Measurements from ENCODE around the gene HEPACAM2. TPM values are rescaled to one million over a fixed set of nuclear protein-coding genes. Genes with fewer than 3 reads are reported as not detected.

Gene HEPACAM2
- total RNA-seq, 1 experiment from 2014 or later, result not detected

DNA sequence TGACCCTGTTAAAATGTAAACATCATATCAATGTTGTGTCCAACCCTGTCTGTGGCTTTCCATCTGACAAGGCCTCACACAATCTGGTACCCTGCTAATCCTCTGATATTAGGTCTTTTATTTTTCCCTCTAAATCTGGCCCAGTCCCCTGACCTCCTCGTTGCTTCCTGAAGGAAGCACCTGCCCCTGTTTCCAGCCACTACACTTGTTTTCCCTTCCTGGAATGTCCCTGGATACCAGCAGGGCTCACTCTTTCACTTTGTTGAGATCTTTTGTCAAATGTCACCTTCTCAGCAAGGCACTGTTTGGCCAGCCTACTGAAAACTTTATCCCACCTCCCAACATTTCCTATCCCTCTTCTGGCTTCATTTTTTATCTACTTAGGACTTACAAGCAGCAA lies 80.2 kb downstream of the HEPACAM2 start:
- H3K27me3 Mint-ChIP-seq (ENCODE audit: low read depth), result no peaks in the 10 kb centered on the region; the same call in 1 of the 2 replicates
- DNase-seq (ENCODE audit: low spot score) (no peak), ATAC-seq (peak; percentile 64)
- CTCF ChIA-PET, result no interaction called here
- no peaks in the 10 kb centered on the region for H3K9me3 Mint-ChIP-seq
- peaks cover 7% of the 10 kb centered on the region; the same call in 1 of the 2 replicates for H3K4me1 Mint-ChIP-seq
- H3K27ac Mint-ChIP-seq, result no peak overlapping the region; the same call in 1 of the 2 replicates
- H3K36me3 Mint-ChIP-seq, result no peaks in the 10 kb centered on the region
- POLR2A ChIA-PET, result no interaction called here
- TF ChIP-seq, protein P1, sequence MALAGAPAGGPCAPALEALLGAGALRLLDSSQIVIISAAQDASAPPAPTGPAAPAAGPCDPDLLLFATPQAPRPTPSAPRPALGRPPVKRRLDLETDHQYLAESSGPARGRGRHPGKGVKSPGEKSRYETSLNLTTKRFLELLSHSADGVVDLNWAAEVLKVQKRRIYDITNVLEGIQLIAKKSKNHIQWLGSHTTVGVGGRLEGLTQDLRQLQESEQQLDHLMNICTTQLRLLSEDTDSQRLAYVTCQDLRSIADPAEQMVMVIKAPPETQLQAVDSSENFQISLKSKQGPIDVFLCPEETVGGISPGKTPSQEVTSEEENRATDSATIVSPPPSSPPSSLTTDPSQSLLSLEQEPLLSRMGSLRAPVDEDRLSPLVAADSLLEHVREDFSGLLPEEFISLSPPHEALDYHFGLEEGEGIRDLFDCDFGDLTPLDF (CRISPR knock-in tag; IDR thresholded peaks at IDR 0.05), result no peak
- no peak for TF ChIP-seq CREB1 (CRISPR knock-in tag; IDR thresholded peaks at IDR 0.05)
- no peak overlapping the region for H3K4me3 Mint-ChIP-seq

DNA sequence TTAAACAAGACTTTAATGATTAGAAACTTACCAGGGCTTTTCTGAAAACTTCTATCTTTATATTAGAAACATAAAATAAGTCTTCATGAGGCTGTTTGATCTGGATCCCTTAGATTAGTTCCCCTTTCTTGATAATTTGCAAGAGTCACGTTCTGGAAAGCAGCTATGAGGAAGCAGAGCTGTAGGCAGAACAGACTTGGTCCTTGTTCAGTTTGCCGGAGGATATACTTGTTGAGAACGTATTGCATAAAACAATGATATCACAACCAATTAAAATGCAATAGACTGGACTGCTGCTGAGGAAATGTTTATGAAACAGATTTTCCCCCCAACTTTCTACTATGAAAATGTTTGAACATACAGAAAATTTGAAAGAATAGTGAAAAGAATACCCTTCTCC lies 80.9 kb downstream of the HEPACAM2 start:
- H3K4me3 Mint-ChIP-seq, result no peak overlapping the region
- no peak for DNase-seq (ENCODE audit: low spot score)
- no peaks in the 10 kb centered on the region for H3K36me3 Mint-ChIP-seq
- no peak for TF ChIP-seq ZNF138 (CRISPR knock-in tag; conservative IDR thresholded peaks at IDR 0.05)
- no peak for TF ChIP-seq CBFB (CRISPR knock-in tag; IDR thresholded peaks at IDR 0.05; ENCODE audit: low read depth)
- TF ChIP-seq, protein P2, sequence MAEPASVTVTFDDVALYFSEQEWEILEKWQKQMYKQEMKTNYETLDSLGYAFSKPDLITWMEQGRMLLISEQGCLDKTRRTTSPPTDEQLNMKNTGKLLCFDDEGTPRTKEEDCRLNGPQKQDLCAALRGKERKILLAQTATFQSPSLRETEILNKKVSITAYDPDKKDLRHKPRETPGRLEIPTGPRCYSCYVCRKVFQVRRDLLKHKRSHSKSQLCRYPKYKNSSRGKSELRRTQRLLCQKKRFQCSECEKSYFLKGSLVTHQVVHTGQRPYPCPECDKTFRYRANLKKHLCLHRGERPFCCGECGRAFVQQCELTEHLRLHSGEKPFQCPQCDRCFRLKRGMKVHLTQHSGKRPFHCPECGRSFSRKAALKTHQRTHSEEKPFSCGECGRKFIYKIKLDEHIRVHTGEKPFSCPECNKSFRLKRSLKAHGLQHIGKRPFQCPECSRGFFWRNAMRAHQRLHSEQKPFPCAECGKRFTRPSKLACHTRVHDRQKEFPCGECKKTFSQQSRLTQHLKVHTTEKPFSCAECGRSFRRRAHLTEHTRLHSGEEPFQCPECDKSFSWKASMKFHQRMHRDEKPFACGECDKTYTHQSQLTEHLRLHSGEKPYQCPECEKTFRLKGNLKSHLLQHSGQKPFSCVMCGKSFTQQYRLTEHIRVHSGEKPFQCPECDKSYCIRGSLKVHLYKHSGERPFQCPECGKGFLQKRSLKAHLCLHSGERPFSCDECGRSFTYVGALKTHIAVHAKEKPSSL (CRISPR knock-in tag; conservative IDR thresholded peaks at IDR 0.05), result no peak
- TF ChIP-seq GRHL2 (CRISPR knock-in tag; IDR thresholded peaks at IDR 0.05; ENCODE audit: insufficient replicate concordance, severe bottlenecking), result no peak
- no peak for TF ChIP-seq ATF1 (CRISPR knock-in tag; IDR thresholded peaks at IDR 0.05)
- TF ChIP-seq, protein P3, sequence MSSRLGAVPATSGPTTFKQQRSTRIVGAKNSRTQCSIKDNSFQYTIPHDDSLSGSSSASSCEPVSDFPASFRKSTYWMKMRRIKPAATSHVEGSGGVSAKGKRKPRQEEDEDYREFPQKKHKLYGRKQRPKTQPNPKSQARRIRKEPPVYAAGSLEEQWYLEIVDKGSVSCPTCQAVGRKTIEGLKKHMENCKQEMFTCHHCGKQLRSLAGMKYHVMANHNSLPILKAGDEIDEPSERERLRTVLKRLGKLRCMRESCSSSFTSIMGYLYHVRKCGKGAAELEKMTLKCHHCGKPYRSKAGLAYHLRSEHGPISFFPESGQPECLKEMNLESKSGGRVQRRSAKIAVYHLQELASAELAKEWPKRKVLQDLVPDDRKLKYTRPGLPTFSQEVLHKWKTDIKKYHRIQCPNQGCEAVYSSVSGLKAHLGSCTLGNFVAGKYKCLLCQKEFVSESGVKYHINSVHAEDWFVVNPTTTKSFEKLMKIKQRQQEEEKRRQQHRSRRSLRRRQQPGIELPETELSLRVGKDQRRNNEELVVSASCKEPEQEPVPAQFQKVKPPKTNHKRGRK (CRISPR knock-in tag; IDR thresholded peaks at IDR 0.05; ENCODE audit: borderline replicate concordance), result no peak
- TF ChIP-seq ZNF121 (CRISPR knock-in tag; IDR thresholded peaks at IDR 0.05), result no peak
- TF ChIP-seq SOX15 (CRISPR knock-in tag; IDR thresholded peaks at IDR 0.05), result no peak
- ChIA-PET CTCF (no interaction called here), POLR2A (no interaction called here)
- no peaks in the 10 kb centered on the region for H3K9me3 Mint-ChIP-seq
- H3K27me3 Mint-ChIP-seq (ENCODE audit: low read depth), result no peaks in the 10 kb centered on the region; the same call in 1 of the 2 replicates
- no peak overlapping the region for H3K27ac Mint-ChIP-seq
- no peak for ATAC-seq
- H3K4me1 Mint-ChIP-seq, result peaks cover 7% of the 10 kb centered on the region; the same call in 1 of the 2 replicates

DNA sequence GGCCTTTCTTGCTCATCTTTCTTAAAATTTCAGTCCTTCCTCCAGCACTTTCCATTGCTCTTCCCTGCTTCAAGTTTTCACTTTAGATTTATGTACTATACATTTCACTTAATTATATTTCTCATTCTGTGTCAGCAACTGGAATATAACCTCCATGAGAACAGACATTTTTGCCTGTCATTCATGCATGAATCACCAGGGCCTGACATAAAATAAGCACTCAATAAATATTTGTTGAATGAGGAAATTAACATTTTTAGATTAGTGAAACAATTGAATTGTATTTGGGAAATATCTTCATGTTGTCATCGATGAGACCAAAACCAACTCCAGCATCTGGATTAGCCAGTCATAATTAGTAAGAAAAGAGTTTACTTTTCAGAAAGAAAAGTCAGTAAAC lies 84.1 kb downstream of the HEPACAM2 start:
- CTCF ChIA-PET, result no interaction called here
- DNase-seq (ENCODE audit: low spot score) (no peak), ATAC-seq (no peak)
- Mint-ChIP-seq H3K4me1 (peaks cover 4% of the 10 kb centered on the region; the same call in 1 of the 2 replicates), H3K27ac (no peak overlapping the region), H3K4me3 (no peak overlapping the region), H3K9me3 (no peaks in the 10 kb centered on the region), H3K27me3 (ENCODE audit: low read depth) (peaks cover 2% of the 10 kb centered on the region; the same call in 1 of the 2 replicates), H3K36me3 (no peaks in the 10 kb centered on the region)
- POLR2A ChIA-PET, result interaction anchor here (0.5 kb wide), 1 partner anchor 587 kb away, joined by 3 read pairs; no protein-coding TSS in a partner anchor
- TF ChIP-seq NR1H2 (CRISPR knock-in tag; IDR thresholded peaks at IDR 0.05) (no peak), ZNF671 (CRISPR knock-in tag; IDR thresholded peaks at IDR 0.05) (no peak), FOXJ3 (CRISPR knock-in tag; IDR thresholded peaks at IDR 0.05; ENCODE audit: borderline replicate concordance) (no peak), TP53 (CRISPR knock-in tag; IDR thresholded peaks at IDR 0.05) (no peak), NFE2L1 (CRISPR knock-in tag; IDR thresholded peaks at IDR 0.05) (no peak), SMAD4 (CRISPR knock-in tag; IDR thresholded peaks at IDR 0.05) (no peak), GRHL2 (CRISPR knock-in tag; IDR thresholded peaks at IDR 0.05; ENCODE audit: insufficient replicate concordance, severe bottlenecking) (no peak)
- TF ChIP-seq, protein P4, sequence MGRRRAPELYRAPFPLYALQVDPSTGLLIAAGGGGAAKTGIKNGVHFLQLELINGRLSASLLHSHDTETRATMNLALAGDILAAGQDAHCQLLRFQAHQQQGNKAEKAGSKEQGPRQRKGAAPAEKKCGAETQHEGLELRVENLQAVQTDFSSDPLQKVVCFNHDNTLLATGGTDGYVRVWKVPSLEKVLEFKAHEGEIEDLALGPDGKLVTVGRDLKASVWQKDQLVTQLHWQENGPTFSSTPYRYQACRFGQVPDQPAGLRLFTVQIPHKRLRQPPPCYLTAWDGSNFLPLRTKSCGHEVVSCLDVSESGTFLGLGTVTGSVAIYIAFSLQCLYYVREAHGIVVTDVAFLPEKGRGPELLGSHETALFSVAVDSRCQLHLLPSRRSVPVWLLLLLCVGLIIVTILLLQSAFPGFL (CRISPR knock-in tag; IDR thresholded peaks at IDR 0.05; ENCODE audit: borderline replicate concordance), result no peak
- TF ChIP-seq, protein P5, sequence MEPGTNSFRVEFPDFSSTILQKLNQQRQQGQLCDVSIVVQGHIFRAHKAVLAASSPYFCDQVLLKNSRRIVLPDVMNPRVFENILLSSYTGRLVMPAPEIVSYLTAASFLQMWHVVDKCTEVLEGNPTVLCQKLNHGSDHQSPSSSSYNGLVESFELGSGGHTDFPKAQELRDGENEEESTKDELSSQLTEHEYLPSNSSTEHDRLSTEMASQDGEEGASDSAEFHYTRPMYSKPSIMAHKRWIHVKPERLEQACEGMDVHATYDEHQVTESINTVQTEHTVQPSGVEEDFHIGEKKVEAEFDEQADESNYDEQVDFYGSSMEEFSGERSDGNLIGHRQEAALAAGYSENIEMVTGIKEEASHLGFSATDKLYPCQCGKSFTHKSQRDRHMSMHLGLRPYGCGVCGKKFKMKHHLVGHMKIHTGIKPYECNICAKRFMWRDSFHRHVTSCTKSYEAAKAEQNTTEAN (CRISPR knock-in tag; IDR thresholded peaks at IDR 0.05), result no peak
- TF ChIP-seq, protein P6, sequence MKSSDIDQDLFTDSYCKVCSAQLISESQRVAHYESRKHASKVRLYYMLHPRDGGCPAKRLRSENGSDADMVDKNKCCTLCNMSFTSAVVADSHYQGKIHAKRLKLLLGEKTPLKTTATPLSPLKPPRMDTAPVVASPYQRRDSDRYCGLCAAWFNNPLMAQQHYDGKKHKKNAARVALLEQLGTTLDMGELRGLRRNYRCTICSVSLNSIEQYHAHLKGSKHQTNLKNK (CRISPR knock-in tag; IDR thresholded peaks at IDR 0.05), result no peak
- TF ChIP-seq, protein P1 (CRISPR knock-in tag; IDR thresholded peaks at IDR 0.05), result no peak
- TF ChIP-seq, protein P7, sequence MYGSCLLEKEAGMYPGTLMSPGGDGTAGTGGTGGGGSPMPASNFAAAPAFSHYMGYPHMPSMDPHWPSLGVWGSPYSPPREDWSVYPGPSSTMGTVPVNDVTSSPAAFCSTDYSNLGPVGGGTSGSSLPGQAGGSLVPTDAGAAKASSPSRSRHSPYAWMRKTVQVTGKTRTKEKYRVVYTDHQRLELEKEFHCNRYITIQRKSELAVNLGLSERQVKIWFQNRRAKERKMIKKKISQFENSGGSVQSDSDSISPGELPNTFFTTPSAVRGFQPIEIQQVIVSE (CRISPR knock-in tag; IDR thresholded peaks at IDR 0.05; ENCODE audit: borderline replicate concordance), result no peak
- TF ChIP-seq, protein P8, sequence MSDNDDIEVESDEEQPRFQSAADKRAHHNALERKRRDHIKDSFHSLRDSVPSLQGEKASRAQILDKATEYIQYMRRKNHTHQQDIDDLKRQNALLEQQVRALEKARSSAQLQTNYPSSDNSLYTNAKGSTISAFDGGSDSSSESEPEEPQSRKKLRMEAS (CRISPR knock-in tag; IDR thresholded peaks at IDR 0.05), result no peak

Measured in WTC11 (cell line).